OCI-M1 (cell line): ENCODE data around the gene ENTHD1.

ENCODE experiments used
- DNase-seq: peaks from one replicate; lab custom pipeline; 2025; lab: John Stamatoyannopoulos, UW

The ENTHD1 gene

DNA sequence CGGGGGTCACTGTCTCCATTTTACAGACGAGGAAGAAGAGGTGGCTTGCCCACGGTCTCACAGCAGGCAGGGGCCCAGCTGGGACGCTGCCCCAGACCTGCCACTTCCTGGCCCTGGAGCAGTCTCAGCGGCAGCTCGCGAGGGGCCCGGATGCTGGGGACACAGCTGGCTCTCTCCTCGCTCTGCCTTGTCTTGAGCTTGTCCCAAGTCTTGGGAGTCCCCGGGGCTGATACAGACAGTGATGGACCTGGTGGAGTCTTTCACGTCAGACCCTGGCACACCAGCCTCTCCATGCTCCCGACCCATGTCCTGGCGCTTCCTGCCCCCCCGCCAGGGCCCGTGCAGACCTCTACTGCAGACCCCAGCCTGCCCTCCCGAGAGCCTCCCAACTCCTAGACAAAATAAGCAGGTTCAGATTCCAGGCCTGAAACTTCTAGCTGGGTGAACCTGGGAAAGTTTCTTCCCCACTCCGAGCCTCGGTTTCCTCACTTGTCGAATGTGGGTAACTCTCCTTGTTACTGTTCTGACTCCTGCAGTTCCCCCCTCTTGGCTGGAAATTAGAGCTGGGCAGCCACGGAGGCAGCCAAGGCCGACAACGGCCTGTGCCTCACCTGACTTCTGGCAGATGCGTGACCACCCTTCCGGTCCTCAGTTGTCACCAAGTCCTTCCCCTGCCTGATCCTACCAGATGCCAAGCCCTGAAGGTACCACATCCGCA, 177.6 kb downstream of the ENTHD1 start:
- no peak for DNase-seq

DNA sequence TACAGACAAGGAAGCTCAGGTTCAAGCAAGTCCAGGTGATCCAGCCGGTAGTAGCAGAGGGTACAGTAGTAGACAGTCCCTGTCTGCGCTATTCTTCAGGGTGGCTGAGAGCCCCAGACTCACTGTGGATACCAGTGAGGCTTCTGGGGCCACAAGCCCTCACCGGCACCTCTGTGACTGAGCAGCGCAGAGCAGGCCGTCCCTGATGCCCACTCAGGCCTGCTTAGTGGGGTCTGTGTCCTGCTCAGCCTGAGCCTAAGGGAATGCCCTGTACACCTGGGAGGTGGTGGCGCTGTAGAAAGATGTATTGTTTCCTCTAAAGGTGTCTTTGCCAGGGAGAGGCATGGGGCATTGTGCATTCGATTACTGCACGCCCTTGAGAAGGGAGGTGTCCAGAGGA, 179.2 kb downstream of the ENTHD1 start:
- DNase-seq, result no peak

DNA sequence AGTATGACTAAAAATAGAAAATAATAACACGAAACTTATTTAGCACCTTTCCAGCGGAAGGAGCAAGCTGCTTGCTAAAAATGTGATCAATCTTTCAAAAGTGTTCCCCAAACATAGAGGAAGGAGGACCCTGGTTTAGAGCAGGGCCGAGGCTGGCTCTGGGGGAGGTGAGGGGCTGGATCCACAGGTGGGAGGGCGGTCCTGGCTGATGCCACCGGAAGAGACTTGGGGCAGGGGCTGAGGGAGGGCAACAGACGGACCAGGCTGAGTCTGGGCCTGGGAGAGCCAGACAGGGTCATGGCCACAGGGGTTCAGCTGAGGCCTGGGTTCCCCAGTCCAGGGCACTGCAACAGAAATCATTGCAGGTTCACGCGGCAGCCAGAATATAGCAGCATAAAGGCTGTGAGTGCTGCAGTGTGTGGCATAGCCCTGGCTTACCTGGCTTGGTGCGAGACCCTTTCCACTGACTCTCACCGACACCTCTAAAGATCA, 179.7 kb downstream of the ENTHD1 start:
- no peak for DNase-seq

DNA sequence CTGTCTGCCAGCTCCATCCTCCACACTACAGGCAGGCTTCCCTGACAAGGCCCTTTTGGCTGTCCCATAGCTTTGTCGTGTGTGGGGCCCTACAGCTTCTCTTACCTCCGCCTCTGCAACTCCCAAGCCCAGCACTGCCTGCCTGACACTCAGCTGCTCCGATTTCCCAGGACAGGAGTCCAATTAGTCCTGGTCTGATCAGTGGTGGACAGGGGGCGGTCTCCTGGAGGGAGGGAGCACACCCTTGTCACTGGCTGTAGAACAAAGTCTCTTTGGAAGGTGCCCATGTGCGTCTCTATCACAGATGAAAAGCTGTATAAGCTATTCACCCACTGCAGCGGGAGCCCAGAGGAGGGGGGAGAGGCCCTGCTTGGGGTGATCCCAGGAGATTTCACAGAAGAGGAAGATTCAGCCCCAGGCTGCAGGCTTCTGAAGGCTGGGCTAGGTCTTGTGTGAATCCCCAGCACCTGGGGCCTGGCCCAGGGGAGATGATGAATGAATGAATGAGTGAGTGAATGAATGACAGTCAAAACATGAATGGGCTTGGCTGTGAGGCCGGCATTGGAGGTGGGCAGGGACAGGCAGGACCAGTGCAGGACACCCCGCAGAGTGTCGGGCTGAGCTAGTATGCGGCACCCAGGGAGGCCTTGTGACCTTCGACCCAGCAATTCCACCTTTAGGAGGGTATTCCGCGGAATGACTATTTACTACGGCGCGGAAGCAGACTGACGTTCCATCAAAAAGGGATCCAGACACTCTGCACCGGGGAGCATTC, 180.6 kb downstream of the ENTHD1 start:
- DNase-seq, result no peak

DNA sequence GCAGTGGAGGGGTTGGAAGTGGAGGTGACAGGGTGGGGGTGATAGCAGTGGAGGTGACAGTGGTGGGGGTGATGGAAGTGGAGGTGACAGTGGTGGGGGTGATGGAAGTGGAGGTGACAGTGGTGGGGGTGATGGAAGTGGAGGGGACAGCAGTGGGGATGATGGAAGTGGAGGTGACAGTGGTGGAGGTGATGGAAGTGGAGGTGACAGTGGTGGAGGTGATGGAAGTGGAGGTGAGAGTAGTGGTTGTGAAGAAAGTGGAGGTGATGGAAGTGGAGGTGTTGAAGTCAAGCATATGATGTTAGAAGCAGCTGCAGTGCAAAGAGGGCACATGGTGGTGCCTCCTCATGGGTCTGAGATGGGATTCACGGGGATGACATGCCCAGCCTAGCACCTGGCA, 181.5 kb downstream of the ENTHD1 start:
- no peak for DNase-seq

DNA sequence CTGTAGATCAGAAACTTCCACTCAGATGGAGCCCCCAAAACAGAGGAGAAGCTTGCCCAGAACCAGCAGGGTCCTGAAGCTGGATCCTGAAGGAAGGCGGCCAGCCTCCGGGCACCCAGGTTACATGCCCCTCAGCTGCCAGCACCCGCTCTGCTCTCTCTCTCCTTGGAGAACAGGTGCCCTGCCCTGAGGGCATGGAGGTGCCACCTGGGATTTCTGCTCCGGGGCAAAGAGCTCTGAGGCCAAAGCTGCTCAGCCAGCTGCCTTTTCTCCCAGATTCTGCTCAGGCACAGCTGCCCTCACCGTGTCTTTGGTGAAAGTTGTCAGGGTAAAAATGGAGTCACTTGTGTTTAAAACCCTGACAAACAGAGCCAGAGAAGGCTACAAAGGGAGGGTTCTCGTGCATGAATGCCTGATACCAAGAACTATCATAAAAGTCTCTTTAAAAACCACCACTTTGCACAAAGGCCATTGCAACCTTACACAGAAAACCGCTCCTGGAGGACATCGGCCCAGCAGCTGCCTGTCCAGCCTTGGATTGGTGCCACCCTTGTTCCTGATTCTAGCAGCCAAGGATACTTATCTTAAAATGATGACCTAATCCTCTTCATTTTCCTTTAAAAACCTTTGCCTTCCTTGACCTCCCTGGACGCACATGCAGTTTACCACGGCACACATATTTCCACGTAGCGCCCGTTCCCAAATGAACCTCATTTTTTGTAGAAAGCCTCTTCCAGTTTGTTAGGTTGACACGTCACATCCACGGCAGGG, 183.0 kb downstream of the ENTHD1 start:
- DNase-seq, result no peak

DNA sequence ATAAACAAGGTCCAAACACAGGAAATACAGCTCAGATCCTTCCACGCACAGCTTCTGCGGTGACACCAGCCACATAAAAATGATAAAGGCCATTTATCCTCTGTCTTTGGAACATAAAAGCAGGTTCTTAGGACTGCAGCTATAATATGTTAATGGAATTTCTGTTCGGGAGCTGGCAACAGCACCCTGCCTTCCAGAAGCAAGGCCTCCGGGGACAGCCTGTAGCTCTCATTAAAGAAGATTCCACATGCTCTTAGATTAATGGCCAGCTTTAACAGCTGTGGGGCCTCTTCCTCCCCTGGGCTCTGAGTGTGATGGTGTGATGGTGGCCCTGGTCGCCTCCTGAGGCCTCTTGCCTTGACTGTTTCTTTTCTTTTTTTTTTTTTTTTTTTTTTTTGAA, 185.7 kb downstream of the ENTHD1 start:
- no peak for DNase-seq

DNA sequence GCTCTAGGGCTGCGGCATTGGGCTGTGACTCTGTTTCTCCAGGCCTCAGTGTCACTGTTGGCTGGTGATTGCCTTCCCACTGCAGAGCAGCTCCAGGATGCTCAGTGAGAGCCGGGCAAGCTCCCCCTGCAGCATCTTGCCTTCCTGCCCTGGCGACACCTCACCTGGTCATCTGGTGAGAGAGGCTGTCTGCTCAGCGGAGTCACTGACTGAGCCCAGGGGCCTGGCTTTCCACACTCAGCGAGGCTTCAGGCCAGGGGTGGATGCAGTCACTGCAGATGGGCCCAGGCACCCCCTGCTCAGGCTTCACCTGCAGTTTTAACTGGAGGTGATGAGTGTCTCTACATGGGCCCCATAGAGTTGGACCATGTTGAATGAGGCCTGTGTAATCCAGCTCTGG, 186.2 kb downstream of the ENTHD1 start:
- DNase-seq, result no peak

DNA sequence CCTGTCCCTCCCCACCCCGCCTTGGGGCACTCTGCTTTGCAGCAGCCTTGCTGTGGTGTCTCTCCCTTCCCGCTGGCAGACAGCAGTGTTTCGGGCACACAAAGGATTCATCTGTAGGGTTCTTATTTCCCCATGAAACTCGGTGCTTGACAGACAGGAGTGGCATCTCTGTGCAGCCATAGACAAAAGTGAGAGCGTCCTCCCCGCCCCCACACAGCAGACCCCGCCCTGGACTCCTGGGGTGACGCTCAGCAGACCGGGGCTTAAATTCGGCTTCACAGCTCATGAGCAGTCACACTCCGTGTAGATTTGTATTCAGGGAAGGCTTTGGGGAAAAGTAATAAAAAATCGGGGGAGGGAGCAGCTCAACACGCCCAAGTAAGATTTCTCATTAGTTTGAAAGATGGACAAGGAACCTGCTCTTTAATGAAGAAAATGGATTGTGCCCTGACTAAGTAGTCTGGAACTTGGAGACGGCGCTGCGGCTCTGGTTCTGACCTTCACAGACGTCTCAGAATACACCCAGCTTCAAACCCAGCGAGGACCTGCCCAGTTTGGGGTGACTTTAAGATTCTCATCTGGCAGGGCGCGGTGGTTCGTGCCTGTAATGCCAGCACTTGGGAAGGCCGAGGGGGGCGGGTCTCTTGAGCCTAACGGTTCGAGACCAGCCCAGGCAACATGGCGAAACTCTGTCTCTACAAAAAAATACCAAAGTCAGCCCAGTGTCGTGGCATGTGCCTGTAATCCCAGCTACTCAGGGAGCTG, 187.0 kb downstream of the ENTHD1 start:
- DNase-seq, result no peak

DNA sequence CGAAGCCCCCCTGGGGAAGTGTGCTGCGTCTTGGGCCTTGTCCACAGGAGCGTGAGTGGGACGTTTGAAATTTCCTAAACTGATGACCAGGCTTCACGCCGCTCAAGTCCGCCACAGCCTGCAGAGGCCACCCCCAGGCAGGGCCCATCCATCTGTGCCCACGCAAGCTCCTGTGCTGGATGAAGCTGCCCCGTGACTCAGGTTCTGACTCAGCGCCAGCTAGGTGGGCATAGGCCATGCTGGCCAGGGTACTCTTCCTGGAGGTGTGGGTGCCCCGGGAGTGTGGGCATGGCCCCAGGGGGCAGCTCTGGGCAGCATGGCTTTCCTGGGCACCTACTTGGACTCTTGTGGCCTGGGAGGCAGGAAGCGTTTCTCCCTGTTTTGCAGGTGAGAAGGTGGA, 188.2 kb downstream of the ENTHD1 start:
- DNase-seq, result no peak

DNA sequence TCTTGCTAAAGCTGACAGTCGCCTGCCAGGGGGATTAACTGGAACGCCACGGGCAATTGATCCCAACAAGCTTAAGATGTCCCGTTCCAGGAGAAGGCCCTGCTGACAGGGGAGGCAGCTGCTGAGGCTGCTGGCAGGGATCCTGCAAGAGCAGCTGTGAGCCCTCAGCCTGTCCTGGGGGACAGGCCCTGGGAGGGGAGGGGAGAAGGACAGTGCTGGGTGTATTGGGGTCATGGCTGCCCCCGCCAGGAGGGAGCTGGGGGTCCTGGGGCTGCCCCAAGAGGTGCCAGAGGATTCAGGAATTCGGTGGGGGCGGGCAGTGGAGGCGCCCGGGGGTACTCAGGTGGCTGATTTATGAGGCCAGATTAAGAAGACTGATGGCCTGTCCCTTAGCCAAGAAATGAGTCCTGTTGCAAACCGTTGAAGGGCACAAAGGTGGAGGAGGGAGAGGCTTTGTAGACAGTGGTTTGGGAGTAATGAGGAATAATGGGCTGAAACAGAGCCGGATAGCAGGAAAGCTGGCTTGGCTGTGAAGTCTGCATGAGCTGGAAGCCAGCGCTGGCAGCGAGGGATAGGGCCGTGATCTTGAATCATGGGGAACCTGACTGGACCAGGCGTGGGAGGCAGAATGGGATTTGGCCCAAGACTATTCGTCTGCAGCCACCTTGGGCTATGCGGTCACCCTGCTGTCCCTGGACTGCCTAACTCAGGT, 189.5 kb downstream of the ENTHD1 start:
- no peak for DNase-seq

DNA sequence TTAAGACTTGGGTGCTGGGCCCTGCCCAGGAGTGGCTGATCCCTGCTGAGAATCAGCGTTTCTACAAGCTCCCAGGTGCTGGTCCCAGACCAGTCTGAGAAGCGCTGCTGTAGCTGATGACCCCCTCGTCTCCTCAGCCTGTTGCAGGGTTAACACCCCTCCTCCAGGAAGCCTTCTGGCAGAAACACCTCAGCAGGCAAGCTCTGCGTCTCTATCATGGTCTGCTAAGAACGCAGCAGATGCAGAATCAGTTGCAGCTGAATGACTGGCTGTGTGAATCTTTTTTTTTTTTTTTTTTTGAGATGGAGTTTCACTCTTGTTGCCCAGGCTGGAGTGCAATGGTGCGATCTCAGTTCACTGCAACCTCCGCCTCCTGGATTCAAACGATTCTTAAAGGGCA, 190.5 kb downstream of the ENTHD1 start:
- DNase-seq, result no peak

DNA sequence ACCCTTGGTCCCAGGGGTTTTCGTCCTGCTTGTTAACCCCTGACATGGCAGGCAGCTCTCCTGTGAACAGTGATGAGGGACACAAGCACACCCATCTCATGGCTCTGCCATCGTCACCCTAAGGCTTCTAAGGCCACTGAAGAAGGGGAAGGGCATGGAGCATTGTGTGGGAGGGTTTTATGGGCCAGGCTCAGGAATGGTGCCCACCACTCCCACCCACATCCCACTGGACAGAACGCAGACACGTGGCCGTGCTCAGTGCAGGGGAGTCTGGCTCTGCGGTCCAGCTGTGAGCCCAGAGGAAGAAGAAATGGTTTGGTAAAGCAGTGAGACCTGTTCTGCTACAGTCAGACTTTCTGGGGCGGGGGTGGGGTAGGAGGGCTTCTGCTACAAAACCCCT, 193.0 kb downstream of the ENTHD1 start:
- DNase-seq, result no peak

DNA sequence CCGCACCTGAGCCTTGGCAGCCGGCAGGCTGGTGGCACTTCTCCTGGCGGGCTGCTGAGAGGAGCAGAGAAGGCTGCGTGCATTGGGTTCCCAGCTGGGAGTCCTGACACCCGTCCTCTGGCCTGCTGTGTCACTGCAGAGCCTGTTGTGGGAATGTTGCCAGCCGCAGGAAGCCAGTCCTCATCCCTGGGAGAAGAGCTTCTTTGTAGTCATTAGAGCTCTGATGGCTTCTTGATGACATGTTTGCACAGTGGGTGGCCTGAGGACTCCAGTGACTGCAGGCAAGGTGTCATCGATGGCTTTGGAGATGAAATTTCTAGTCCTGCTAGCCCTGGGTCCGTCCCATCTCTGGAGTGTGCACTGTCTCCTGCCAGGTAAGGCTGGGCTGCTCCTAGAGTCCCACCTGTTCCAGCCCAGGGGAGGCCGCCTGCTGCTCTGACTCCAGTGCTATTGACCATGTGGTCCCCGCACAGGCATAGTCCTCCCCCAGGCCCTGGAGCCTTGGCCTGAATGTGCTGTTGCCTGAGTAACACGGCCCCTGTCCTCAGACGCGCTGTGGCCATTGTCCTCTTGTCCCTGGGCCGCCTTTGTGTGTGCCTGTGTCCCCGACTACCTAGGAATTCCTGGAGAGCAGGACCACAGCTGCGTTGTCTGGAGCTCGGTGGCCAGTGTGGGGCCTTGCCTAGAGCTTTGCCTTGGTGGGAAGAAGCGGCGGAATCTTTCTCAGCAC, 193.8 kb downstream of the ENTHD1 start:
- DNase-seq, result no peak

DNA sequence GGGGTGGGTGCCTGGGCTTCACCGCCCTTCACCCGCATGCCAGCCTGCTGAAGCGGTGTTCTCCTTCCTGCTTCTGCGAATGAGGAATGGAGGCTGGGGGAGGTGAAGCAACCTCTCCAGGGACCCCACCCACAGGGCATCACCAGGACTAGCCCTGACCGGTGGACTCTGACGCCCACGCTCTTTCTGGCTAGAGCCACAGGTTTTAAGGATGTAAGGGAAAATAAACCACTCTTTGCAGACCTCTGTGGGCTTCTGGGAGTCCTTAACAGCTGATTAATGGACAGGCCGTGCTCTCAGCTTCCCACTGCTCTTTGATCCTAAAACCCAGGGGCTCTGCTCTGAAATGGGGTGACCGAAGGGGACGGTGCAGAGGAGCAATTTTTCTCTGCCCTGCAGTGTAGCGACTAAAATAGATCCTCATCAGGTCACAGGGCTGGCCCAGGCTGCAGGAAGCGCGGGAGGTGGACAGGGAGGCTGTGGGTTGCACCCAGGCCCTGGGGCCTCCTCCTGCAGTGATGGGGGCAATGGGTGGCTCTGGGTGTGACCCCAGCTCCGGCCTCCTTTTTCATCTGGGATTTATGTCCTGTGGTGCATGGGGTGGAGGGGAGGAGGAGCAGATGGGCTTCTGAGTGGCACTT, 195.7 kb downstream of the ENTHD1 start:
- no peak for DNase-seq

DNA sequence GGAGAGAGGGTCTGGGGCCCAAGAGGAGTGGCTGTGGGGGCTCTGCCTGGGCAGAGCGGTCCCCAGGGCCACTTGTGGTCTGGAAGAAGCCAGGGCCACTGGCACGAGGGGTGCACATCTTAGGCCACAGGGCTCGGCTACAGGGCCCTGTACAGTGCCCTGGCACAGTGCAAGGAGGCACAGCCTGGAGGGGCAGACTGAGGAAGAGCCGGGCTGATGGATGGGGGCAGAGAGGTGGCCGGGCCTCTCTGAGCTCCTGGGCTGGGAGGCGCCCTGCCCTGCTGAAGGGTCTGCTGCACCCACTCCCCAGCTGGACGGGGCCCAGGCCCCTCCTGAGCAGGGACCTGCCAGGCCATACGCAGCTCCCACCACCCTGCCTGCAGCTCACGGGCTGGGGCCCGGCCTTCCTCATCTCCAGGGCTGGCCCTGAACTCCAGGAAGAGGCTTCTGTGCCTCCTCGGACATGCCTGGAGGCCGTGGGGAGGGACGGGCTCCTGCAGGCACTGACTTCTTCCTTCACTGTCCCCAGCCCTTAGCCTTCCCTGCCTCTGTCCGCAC, 199.5 kb downstream of the ENTHD1 start:
- DNase-seq, result no peak
